MCF 10A (cell line): ENCODE data around the gene SRGAP3. TPM values are rescaled to one million over a fixed set of nuclear protein-coding genes. Genes with fewer than 3 reads are reported as not detected.
A peak's percentile ranks its signal among the peaks of the same experiment; 100 is the strongest.

Experiments
- BruUV-seq: library from RNA; stranded (reverse); fragments of 400-500 nt; replicated peaks from 2 replicates; lab custom pipeline; 2021; lab: Mats Ljungman, UMichigan
- CTCF ChIA-PET: fragments of 300-600 bp; sonication (Branson Sonifier 250); formaldehyde crosslinking; extraction: SDS; loops from one replicate; lab custom pipeline; 2021; ENCODE audit warnings: antibody characterized with exemption, inconsistent platforms; lab: Yijun Ruan, JAX
- POLR2A ChIA-PET: fragments of 300-600, 350-650 bp; sonication (Branson Sonifier 250); formaldehyde crosslinking; extraction: SDS; loops from one replicate; lab custom pipeline; 2020; ENCODE audit warnings: antibody characterized with exemption, inconsistent platforms; lab: Yijun Ruan, JAX
- DNase-seq: peaks from one replicate; pipeline ENCODE4 v3.0.0-alpha.2; 2018; ENCODE audit not compliant: unreplicated experiment
- H3K27ac Mint-ChIP-seq: one replicate; pipeline ENCODE4 v1.8.0; 2022; ENCODE audit warnings: mild to moderate bottlenecking, low read depth, mixed read lengths; ENCODE audit not compliant: unreplicated experiment
- H3K27me3 Mint-ChIP-seq: one replicate; pipeline ENCODE4 v1.8.0; 2022; ENCODE audit warnings: mixed read lengths; ENCODE audit not compliant: insufficient read depth, unreplicated experiment
- H3K36me3 Mint-ChIP-seq: one replicate; pipeline ENCODE4 v1.8.0; 2022; ENCODE audit warnings: mild to moderate bottlenecking, moderate library complexity, mixed read lengths; ENCODE audit not compliant: insufficient read depth, unreplicated experiment
- H3K4me1 Mint-ChIP-seq: one replicate; pipeline ENCODE4 v1.8.0; 2022; ENCODE audit warnings: mixed read lengths; ENCODE audit not compliant: insufficient read depth, unreplicated experiment
- H3K4me3 Mint-ChIP-seq: one replicate; pipeline ENCODE4 v1.8.0; 2022; ENCODE audit warnings: mild to moderate bottlenecking, moderate library complexity, mixed read lengths; ENCODE audit not compliant: unreplicated experiment
- H3K9me3 Mint-ChIP-seq: one replicate; pipeline ENCODE4 v1.8.0; 2022; ENCODE audit warnings: mixed read lengths; ENCODE audit not compliant: unreplicated experiment
- CTCF ChIP-seq: fragments of 200-600 bp; IDR thresholded peaks from one replicate; pipeline ENCODE4 v1.8.0; 2022; ENCODE audit warnings: antibody characterized with exemption, mild to moderate bottlenecking; ENCODE audit not compliant: unreplicated experiment
- intact Hi-C: fragments of 100-400 bp; cut with micrococcal nuclease; formaldehyde crosslinking; loops from 2 replicates; pipeline ENCODE4 v1.14.1; 2022
- total RNA-seq: library from RNA; stranded (reverse); gene quantifications from 2 replicates; pipeline ENCODE4 v1.2.3, GENCODE V29; 2022

Gene SRGAP3
- total RNA-seq, 1 experiment from 2014 or later = 19.8 TPM

- ChIA-PET POLR2A (no interaction called here), CTCF (no interaction called here)
- H3K27ac Mint-ChIP-seq = no peak overlapping the region
- no peaks in the 10 kb centered on the region for H3K9me3 Mint-ChIP-seq
- no peak overlapping the region for H3K4me3 Mint-ChIP-seq
- no peaks in the 10 kb centered on the region for H3K4me1 Mint-ChIP-seq
- H3K36me3 Mint-ChIP-seq = peaks cover 15% of the 10 kb centered on the region
- H3K27me3 Mint-ChIP-seq = no peaks in the 10 kb centered on the region
- no TSS peak for BruUV-seq
- no peak for TF ChIP-seq CTCF
- intact Hi-C loops = no loop called here
- no peak for DNase-seq
Measured at GRCh38 chr3:9035473-9035872, 214.0 kb downstream of the SRGAP3 start.

- H3K4me1 Mint-ChIP-seq = no peaks in the 10 kb centered on the region
- H3K4me3 Mint-ChIP-seq = no peak overlapping the region
- H3K36me3 Mint-ChIP-seq = peaks cover 15% of the 10 kb centered on the region
- no peak for TF ChIP-seq CTCF
- no peaks in the 10 kb centered on the region for H3K9me3 Mint-ChIP-seq
- DNase-seq = peak; percentile 11
- POLR2A ChIA-PET = no interaction called here
- no peaks in the 10 kb centered on the region for H3K27me3 Mint-ChIP-seq
- intact Hi-C loops = no loop called here
- BruUV-seq = no TSS peak
- no peak overlapping the region for H3K27ac Mint-ChIP-seq
- CTCF ChIA-PET = no interaction called here
Measured at GRCh38 chr3:9033867-9034266, 215.6 kb downstream of the SRGAP3 start.

GRCh38 chr3:9032231-9032777 lies 217.1 kb downstream of the SRGAP3 start:
- no TSS peak for BruUV-seq
- peaks cover 15% of the 10 kb centered on the region for H3K36me3 Mint-ChIP-seq
- no peak for TF ChIP-seq CTCF
- no peak for DNase-seq
- intact Hi-C loops = no loop called here
- ChIA-PET POLR2A (no interaction called here), CTCF (interaction anchor here (0.9 kb wide), 1 partner anchor 35 kb away, joined by 3 read pairs; no protein-coding TSS in a partner anchor)
- no peaks in the 10 kb centered on the region for H3K9me3 Mint-ChIP-seq
- no peaks in the 10 kb centered on the region for H3K27me3 Mint-ChIP-seq
- no peak overlapping the region for H3K4me3 Mint-ChIP-seq
- no peak overlapping the region for H3K27ac Mint-ChIP-seq
- H3K4me1 Mint-ChIP-seq = no peaks in the 10 kb centered on the region

GRCh38 chr3:9030034-9030433 lies 219.4 kb downstream of the SRGAP3 start:
- Mint-ChIP-seq H3K27me3 (no peaks in the 10 kb centered on the region), H3K36me3 (peaks cover 13% of the 10 kb centered on the region), H3K9me3 (no peaks in the 10 kb centered on the region), H3K4me1 (no peaks in the 10 kb centered on the region), H3K4me3 (no peak overlapping the region), H3K27ac (no peak overlapping the region)
- ChIA-PET POLR2A (no interaction called here), CTCF (no interaction called here)
- no peak for TF ChIP-seq CTCF
- BruUV-seq = no TSS peak
- DNase-seq = no peak
- intact Hi-C loops = no loop called here
